NCI-H82 (cell line): ENCODE results near the gene OR6K3.
"Not testable (repeated sequence)": the region's sequence is repeated elsewhere in the genome, so short reads cannot be mapped to it uniquely, and the experiment has no call there.

Experiments used
- DNase-seq: peaks from one replicate; lab custom pipeline; 2025; lab: John Stamatoyannopoulos, UW

The OR6K3 gene, protein sequence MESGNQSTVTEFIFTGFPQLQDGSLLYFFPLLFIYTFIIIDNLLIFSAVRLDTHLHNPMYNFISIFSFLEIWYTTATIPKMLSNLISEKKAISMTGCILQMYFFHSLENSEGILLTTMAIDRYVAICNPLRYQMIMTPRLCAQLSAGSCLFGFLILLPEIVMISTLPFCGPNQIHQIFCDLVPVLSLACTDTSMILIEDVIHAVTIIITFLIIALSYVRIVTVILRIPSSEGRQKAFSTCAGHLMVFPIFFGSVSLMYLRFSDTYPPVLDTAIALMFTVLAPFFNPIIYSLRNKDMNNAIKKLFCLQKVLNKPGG

DNA sequence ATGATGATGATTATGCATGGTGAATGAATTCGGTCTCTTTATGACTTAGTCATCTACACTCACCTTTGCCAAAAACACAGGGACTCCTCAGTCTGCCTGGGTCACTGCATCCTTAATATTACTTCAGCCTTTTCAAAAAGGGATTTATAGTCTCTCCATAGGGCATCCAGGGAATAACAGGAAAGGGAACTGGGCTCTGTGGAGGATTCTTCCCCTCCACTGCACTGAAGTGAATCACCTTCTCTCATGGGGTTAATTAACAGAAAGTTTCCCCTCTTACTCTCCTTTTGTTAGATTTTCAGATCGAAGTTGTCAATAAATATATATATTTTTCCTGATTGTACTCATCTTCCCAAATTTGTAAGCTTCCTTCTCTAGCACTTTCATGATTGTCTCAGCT, at the start of gene OR6K3:
OR6K3 (minus strand) TSS at position 101 of the 400 bp plus-strand sequence. CDS start 2,605 bp downstream, outside the sequence.
- no peak for DNase-seq

DNA sequence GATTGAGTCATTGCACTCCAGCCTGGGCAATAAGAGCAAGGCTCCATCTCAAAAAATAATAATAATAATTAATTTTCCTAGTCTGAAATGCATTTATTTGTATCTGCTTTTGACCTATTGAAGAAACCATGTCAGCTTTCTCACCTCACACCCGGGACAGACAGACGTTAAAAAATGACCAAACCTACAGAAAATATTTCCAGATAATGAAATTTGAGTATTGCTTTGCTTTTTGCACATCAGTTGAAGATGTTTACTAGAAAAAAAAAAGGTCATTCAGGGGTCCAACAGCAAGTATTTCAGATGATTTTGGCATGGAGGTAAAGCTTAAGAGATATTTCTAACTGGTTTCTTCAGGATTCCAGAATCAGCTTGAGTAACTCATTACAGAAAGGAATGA, 33.9 kb upstream of the OR6K3 start, which contains the start of gene OR6K6:
OR6K6 (plus strand) TSS at position 301 of the 400 bp plus-strand sequence. CDS start 168 bp downstream, outside the sequence.
- DNase-seq = no peak

DNA sequence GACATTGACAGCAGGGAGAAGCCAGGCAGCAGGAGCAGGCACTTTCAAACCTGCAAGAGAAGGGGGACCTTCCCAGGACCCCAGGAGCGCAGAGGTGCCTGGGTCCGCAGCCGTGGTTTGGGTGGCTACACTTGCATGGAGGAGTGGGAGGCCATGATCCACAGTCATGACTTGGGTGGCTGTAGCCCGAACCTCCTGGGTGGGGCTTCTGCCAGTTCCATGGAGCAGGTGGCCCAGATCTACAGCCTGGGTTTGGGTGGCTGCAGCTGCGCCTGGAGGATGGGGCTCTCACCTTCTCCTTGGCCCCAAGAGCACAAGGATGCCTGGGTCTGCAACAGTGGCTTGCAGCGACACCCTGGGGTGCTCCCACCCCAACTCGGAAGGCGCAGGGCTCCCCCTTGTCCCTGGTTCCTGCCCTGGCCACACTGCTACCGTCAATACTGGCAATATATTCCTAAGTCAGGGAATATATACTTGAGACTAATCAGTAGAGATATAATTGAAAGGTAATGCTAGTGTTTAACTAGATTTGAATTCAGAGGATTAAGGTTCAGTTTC, 31.7 kb upstream of the OR6K3 start:
- DNase-seq = no peak

DNA sequence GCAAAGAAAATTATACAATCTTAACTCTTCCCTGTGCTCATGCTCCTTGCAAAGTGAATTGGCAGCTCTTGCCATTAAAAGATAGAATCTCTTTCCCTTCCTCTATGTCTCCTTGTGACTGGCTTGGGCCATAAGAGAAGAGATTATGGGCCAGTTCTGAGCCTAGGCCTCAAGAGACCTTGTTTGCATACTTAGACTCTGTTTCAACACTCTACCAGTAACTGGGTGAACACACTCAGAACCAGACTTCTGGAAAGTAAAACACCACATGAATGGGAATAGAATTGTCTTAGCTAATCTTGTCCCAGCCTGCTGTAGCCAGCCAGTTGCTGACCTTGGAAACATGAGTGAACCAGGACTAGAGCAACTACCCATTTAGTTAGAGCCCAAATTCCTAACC, 15.3 kb upstream of the OR6K3 start:
- DNase-seq = no peak

DNA sequence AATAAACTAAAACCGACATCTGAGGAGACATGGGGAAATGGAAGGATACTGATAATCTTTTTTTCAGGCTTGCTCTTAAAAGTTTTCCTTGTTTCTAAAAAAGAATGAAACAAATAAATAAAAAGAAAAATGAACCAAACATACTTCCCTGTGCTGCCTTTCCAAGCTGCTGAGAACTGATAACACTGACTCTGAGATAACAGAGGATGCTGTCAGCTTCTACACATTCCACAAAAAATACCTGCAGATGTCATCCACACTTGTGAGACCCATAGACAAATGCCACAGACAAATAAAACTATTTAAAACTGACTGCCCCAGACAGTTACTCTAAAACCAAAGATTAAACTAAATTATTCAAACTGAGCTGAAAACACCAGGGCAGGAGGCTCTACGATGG, 12.0 kb upstream of the OR6K3 start:
- DNase-seq = no peak

DNA sequence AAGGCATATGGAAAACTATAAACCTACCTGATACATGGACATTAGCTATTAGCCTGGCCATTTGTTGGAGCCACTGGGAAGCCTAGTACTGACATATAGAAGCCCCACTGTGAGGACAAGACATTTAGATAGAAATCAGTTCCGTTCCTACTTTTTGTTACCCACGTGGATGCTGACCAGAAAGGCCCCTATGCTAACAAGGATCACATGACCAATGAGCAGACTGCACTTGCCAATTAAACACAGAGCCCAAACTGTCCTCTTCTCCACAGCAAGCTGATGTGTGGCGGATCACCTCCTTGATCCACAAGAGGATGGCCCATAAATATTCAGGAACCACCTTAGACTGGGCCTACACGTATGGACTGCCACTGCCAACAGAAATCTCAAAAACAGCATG, 11.2 kb upstream of the OR6K3 start:
- no peak for DNase-seq

DNA sequence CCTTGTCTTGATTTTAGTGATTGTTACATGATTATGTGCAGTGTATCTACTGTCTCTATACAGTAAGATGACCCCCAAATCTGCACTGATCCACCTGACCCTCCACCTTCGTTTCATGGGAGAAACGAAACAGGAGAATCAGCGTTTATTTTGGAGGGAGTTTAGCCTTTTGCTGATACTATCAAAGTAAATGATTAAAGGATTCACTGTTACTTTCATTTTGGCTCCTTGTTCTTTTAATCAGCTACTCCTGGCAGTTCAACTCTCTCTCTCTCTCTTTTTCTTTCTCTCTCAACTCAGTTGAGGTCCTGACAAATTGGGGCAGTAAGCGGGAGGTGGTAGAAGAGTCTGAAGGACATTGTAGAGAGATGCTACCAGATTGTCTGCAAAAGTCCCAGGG, 9.9 kb upstream of the OR6K3 start:
- DNase-seq = no peak

DNA sequence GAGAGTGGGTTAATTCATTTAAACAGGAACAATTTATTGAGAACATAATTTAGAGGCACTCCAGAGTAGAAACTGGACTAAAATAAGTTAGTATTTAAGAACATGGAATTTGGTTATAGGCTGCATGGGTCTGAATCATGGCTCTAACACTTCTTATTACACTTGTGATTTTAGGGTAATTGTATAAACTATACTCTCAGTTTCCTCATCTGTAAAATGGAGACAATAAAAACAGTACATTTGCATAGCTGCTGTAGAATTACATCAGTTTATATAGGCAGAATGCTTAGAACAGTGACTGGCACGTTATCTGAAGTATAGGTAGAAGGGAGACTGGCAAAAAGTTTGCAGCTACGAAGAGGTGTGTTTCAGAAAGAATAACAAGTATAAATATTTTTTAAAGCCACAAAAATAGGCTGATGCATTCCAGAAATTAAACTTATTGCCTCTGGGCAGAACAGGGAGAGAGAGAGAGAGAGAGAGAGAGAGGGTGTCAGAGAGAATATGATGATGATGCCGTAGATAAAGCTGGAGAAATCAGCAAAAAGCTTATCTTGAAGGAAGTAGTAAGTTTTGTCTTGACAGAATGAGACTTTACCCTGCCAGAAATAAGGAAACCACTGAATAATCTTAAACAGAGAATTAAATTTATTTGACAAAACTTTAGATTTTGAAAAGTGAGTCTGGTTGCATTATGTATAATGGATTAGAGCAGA, 8.1 kb upstream of the OR6K3 start:
- DNase-seq = no peak

DNA sequence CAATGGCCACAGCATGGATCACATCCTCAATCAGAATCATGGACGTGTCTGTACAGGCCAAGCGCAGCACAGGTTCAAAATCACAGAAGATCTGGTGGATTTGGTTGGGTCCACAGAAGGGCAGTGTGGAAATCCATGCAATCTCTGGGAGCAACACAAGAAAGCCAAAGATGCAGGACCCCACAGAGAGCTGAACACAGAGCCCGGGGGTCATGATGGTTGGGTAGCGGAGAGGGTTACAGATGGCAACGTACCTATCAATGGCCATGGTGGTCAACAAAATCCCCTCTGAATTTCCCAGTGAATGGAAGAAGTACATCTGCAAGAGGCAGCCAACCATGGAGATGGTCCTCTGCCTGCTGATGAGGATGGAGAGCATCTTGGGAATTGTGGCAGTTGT, 3.9 kb upstream of the OR6K3 start:
- no peak for DNase-seq

DNA sequence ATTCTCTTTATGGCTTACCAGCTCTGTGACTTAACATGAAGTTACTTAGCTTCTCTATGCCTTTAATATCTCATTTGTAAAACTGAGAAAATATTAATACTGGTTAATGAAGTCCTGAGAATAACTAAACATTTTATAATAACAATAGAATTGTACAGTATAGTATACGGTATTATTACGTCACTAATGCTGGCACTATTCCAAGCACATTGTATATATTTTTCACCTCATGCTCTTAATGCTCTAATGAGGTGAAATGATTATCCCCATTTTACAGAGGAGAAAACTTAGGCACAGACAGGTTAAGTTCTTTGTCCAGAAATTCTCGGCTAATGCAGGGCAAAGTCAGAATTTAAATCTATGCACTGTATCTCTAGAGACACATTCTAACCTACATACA, 856 bp downstream of the OR6K3 start:
- DNase-seq = no peak

DNA sequence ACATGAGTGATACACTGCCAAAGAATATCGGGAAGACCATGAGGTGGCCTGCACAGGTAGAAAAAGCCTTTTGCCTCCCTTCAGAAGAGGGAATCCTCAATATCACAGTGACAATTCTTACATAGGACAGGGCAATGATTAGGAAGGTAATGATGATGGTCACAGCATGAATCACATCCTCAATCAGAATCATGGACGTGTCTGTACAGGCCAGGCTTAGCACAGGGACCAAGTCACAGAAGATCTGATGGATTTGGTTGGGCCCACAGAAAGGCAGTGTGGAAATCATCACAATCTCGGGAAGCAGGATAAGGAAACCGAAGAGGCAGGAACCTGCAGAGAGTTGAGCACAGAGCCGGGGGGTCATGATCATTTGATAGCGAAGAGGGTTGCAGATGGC, 3.2 kb downstream of the OR6K3 start:
- no peak for DNase-seq

DNA sequence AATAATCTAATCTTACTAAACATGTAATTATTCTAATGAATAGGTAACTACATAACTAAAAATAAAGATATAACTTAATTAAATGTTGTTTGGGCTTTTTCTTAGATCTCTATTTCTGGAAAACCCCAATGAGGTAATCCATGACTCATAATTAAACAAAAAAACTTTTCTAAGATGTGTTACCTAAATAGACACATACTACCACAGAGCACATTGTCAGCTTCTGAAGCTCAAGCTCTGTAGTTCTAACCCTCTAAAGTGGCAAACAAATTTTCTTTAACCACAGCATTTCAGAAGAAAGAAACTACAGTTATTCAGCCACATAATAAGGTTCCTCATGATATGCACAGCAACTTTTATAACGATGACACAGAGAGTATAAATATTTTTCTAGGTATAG, 4.2 kb downstream of the OR6K3 start:
- no peak for DNase-seq

DNA sequence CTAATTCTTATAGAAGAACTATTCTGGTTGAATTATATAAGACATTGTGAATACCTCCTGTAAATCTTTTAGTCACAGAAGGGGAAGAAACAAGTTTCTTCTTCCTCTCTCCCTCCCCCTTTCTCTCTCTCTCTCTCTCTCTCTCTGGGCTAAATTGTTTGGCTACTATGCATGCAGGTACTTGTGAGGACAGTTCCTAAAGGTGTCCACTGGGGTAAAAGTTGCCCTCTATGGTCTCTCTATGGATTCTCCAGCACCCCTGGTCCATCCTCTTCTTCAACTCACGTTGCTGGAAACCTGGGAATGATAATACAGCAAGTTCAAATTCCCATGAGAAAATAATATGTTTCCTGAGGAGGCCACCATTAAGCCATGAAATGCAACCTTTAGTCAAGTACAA, 5.8 kb downstream of the OR6K3 start:
- DNase-seq = no peak

DNA sequence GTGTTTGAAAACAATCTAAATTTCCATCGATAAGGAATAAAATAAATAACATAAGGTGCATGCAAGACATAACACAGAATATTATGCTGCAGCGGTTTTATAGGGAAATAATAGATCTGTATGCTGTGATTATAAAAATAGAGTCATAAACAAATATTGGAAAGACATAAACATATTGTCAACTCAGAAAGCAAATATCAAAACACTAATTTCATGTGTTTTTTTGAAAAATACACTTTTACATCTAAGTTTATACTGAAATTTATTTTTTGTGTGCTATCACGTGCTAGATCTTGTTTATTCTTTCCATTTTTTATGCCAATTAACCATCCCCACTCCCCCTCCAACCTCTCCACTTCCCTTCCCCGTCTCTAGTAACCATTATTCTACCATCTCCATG, 9.4 kb downstream of the OR6K3 start:
- DNase-seq = no peak

DNA sequence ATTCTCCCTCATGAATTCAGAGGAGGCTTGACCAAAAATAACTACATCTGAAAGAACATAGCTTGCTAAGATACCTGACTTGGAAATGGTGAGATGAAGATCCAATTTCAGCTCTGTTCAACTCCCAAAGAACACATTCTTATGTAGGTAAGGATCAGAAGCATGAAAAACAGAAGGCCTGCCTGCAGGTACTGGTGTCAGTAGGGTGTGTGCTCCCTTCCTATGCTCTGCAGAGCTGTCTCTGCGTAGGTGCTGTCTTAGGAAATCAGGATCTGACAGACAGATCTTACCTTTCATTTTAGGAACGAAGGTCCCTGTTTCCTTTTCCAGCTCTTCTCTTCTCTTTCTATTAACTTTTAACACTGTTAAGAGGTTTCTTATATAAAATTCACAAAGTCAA, 14.4 kb downstream of the OR6K3 start:
- DNase-seq = no peak

DNA sequence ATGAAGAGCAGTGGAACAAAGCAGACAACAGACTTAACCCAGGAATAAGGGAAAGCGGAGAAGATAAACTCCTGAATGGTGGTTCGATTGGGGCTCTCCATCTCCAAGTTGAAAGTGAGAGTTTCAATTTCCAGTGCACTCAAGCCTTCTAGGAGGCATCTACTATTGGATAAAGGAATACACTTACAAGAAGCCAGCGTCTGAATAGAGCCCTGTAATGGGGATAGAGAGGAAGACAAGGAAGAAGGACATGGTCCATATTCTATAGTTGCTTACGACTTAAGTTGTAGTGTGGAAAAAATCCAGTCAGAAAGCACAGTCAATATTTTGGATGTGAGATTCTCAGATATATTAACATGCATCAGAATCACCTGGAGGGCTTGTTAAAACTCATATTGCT, 20.0 kb downstream of the OR6K3 start, which contains the start of gene OR6K2:
OR6K2 (minus strand) TSS at position 101 of the 400 bp plus-strand sequence; CDS start at position 101, 0 bp downstream.
- DNase-seq = no peak

DNA sequence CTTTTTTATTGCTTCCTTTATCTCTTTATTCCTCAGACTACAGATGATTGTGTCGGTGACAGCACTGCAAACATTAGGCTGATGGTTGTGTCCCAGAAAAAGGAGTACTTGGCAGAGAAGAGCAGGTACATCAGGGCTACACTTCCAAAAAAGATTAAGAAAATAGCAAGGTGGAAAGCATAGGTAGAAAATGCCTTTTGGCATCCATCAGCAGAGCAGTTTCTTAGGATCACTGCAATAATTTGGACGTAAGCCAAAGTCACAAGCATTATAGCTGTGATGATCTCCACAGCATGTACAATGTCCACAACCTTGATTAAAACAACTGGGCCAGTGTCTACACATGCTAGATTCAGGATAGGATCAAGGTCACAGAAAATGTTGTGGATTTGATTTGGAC, 25.9 kb downstream of the OR6K3 start:
- no peak for DNase-seq

DNA sequence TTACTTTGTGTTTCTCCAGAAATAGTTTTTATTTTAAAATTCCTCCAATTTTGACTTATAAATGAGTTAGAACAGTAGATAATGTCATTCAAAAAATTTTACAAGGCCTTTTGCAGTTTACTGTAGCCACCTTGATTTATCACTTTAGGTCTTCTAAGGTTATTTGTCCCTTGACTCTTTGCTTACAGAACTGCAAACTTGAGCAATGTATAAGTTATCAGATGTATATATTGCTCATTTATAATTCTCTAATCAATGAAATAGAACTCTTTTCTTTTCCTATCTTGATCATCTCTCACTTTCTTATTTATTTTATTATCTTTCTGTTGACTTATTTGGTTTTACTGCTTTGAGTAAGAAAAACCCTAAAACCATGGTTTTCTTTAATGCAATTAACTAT, 28.2 kb downstream of the OR6K3 start:
- DNase-seq = no peak

DNA sequence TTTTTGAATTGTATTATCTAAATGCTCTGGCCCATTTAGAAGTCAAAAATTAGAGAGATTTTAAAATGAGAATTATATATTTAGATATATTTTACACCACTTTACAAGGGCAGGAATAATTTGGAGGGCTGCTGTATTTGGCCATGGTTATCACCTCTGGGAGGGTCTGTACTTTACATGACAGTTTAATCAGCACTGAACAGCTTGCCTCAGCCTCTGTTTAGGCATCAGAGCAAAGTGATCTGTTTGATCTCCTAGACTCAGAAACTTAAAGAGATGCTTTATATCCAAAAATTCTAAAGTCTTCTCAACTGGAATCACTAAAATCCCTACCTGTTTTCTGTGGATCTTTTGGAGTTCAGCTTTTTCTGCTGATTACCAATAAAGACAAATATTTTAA, 28.6 kb downstream of the OR6K3 start:
- DNase-seq = no peak

DNA sequence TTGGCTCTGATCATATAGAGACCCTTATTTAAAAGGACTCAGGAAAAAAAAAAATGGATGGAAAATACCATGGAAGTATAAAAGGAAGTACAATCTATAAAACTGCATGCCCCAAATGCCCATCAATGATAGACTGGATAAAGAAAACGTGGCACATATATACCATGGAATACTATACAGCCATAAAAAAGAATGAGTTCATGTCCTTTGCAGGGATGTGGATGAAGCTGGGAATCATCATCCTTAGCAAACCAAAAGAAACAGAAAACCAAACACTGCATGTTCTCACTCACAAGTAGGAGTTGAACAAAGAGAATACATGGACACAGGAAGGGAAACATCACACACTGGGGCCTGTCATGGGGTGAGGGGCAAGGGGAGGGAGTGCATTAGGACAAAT, 29.4 kb downstream of the OR6K3 start:
- not testable (repeated sequence) for DNase-seq

DNA sequence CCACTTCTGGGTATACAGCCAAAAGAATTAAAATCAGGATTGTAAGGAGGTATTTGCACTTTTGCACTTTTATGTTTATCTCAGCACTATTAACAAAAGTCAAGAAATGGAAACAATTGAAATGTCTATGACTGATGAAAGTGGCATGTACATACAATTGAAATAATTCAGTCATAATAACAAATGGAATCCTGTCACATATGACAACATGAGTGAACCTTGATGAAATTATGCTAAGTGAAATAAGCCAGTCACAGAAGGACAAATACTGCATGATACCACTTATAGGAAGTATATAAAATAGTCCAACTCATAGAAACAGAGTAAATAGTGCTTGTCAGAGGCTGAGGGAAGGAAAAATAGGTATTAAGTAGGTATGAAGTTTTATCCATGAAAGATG, 30.6 kb downstream of the OR6K3 start:
- DNase-seq = no peak

DNA sequence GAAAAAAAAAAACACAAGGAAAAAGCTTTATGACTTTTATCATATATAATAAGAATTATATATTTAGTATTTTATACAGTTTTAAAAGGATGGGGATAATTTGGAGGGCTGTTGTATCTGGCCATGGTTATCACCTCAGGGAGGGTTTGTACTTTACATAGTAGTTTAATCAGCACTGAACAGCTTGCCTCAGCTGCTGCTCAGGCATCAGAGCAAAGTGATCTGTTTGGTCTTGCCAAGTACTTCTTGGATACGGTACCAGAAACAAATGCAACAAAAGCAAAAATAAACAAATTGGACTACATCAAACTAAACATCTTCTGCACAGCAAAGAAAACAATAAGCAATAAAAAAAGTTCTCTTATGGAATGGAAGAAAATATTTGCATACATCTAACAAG, 31.4 kb downstream of the OR6K3 start:
- no peak for DNase-seq

DNA sequence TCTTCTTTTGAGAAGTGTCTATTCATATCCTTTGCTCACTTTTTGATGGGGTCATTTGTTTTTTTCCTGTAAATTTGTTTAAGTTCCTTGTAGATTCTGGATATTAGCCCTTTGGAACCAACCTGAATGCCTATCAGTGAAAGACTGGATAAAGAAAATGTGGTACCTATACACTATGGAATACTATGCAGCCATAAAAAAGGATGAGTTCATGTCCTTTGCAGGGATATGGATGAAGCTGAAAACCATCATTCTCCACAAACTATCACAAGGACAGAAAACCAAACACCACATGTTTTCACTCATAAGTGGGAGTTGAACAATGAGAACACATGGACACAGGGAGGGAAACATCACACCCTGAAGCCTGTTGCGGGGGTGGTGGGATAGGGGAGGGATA, 32.2 kb downstream of the OR6K3 start:
- DNase-seq = not testable (repeated sequence)
